Adrenal gland (tissue), 5 donors: ENCODE measurements around the gene PDGFRB.

Experiments
- POLR2A ChIP-seq, 2 donors: fragments of 450-650 bp; IDR thresholded peaks; one replicate each; pipeline ENCODE4 v1.6.1; 2017; ENCODE audit warnings: antibody characterized with exemption in 2 of 2, mild to moderate bottlenecking in 2 of 2, moderate library complexity in 1 of 2
- TF ChIP-seq, protein P1 (sequence below), 6 experiments: fragments of 450-650 bp in 4 of 6; fragments of 200-600 bp in 2 of 6; sonication (generic) in 1 of 6; IDR thresholded peaks; 1 replicate in 5 of 6; 2 replicates in 1 of 6; pipeline versions ENCODE4 v1.5.1 to v1.8.0; 2016 to 2021; ENCODE audit warnings: antibody characterized with exemption in 6 of 6, mild to moderate bottlenecking in 2 of 6, moderate library complexity in 1 of 6
- donor health status: DM: no; HTN: no; CAD: no.

DNA sequence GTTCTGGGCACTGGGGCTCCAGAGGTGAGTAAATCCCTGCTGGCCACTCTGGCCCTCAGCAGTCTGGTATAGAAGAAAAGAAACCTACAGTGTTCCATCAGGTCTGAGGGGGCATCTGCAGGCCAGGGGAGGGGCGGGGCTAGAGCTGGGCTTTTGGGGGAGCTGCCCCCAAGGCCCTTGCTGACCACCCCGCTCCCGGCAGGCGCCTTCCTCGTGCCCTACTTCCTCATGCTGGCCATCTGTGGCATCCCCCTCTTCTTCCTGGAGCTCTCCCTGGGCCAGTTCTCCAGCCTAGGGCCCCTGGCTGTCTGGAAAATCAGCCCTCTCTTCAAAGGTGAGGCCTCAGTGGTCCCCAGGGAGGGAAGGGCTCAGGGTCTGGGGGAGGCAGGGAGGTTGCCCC, 40.9 kb upstream of the PDGFRB start:
- TF ChIP-seq, protein P1, sequence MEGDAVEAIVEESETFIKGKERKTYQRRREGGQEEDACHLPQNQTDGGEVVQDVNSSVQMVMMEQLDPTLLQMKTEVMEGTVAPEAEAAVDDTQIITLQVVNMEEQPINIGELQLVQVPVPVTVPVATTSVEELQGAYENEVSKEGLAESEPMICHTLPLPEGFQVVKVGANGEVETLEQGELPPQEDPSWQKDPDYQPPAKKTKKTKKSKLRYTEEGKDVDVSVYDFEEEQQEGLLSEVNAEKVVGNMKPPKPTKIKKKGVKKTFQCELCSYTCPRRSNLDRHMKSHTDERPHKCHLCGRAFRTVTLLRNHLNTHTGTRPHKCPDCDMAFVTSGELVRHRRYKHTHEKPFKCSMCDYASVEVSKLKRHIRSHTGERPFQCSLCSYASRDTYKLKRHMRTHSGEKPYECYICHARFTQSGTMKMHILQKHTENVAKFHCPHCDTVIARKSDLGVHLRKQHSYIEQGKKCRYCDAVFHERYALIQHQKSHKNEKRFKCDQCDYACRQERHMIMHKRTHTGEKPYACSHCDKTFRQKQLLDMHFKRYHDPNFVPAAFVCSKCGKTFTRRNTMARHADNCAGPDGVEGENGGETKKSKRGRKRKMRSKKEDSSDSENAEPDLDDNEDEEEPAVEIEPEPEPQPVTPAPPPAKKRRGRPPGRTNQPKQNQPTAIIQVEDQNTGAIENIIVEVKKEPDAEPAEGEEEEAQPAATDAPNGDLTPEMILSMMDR (IDR thresholded peaks at IDR 0.05): no peak
- TF ChIP-seq POLR2A (IDR thresholded peaks at IDR 0.05): no peak
